ENCODE results near the gene EFNB3. TPM values are rescaled to one million over a fixed set of nuclear protein-coding genes. Genes with fewer than 3 reads are reported as not detected.

The EFNB3 gene
- total RNA-seq, 1 donor from 2014 or later = 5.8 TPM

GRCh38 chr17:7686222-7687071 is 18.6 kb upstream of the EFNB3 start:
- peaks cover 78% of the 10 kb centered on the region for H3K79me2 ChIP-seq (ENCODE audit: low read depth)

GRCh38 chr17:7687072-7687907 is 17.7 kb upstream of the EFNB3 start, which contains the start of gene TP53:
Gene TP53 (minus strand): TSS chr17:7687490. CDS start chr17:7676594, 10,896 bp downstream.
- H3K27me3 Mint-ChIP-seq (ENCODE audit: insufficient read depth, low read depth) = no peaks in the 10 kb centered on the region
- peaks cover 16% of the 10 kb centered on the region for H3K4me1 ChIP-seq
- H2AFZ ChIP-seq (replicated peaks) = peak within 1 kb of the TSS; percentile 45
- peak within 1 kb of the TSS; percentile 91 for H3K4me2 ChIP-seq
- H3K27ac Mint-ChIP-seq = peak within 1 kb of the TSS; percentile 100
- H3K9me3 ChIP-seq (ENCODE audit: low read depth) = no peaks in the 10 kb centered on the region
- TF ChIP-seq CTCF (IDR thresholded peaks at IDR 0.05) = no peak
- TF ChIP-seq EZH2phosphoT487 (IDR thresholded peaks at IDR 0.05) = no peak
- no peak for TF ChIP-seq EZH2 (IDR thresholded peaks at IDR 0.05)
- no peaks in the 10 kb centered on the region for H3K36me3 ChIP-seq
- no peaks in the 10 kb centered on the region for H3K27me3 ChIP-seq
- peak within 1 kb of the TSS; percentile 97 for H3K4me3 Mint-ChIP-seq
- H3K4me1 Mint-ChIP-seq = peaks cover 25% of the 10 kb centered on the region
- peaks cover 70% of the 10 kb centered on the region for H3K79me2 ChIP-seq (ENCODE audit: low read depth)
- H3K9ac ChIP-seq = peak within 1 kb of the TSS; percentile 98
- peak within 1 kb of the TSS; percentile 100 for H3K27ac ChIP-seq
- peak within 1 kb of the TSS; percentile 93 for H3K4me3 ChIP-seq
- no peaks in the 10 kb centered on the region for H4K20me1 ChIP-seq (ENCODE audit: low read depth)
- H3K36me3 Mint-ChIP-seq = peaks cover 11% of the 10 kb centered on the region
- peak; percentile 96 for DNase-seq (ENCODE audit: low spot score)
- no peaks in the 10 kb centered on the region for H3K9me3 Mint-ChIP-seq
- peaks cover 48% of the 10 kb centered on the region for H3F3A ChIP-seq (ENCODE audit: low read depth)

More at GRCh38 chr17:7686222-7687071, 18.6 kb upstream of the EFNB3 start:
- Mint-ChIP-seq H3K27me3 (ENCODE audit: insufficient read depth, low read depth) (no peaks in the 10 kb centered on the region), H3K27ac (peak overlapping the region; percentile 100), H3K36me3 (peaks cover 11% of the 10 kb centered on the region), H3K9me3 (no peaks in the 10 kb centered on the region), H3K4me1 (peaks cover 25% of the 10 kb centered on the region), H3K4me3 (peak overlapping the region; percentile 97)
- DNase-seq (ENCODE audit: low spot score) = peak; percentile 90
- TF ChIP-seq CTCF (IDR thresholded peaks at IDR 0.05) = no peak
- Histone ChIP-seq H3K9me3 (ENCODE audit: low read depth) (no peaks in the 10 kb centered on the region), H3K4me1 (peaks cover 16% of the 10 kb centered on the region), H3F3A (ENCODE audit: low read depth) (peaks cover 50% of the 10 kb centered on the region), H4K20me1 (ENCODE audit: low read depth) (no peaks in the 10 kb centered on the region), H3K4me2 (peak overlapping the region; percentile 87), H3K27ac (peak overlapping the region; percentile 100), H3K27me3 (no peaks in the 10 kb centered on the region), H3K36me3 (no peaks in the 10 kb centered on the region), H3K9ac (peak overlapping the region; percentile 98), H2AFZ (replicated peaks) (peak overlapping the region; percentile 45), H3K4me3 (peak overlapping the region; percentile 75)

- Histone ChIP-seq H3K9ac (peak within 1 kb of the TSS; percentile 98), H3K4me2 (peak within 1 kb of the TSS; percentile 91), H4K20me1 (ENCODE audit: low read depth) (no peaks in the 10 kb centered on the region), H3K27ac (peak within 1 kb of the TSS; percentile 100), H3K79me2 (ENCODE audit: low read depth) (peaks cover 61% of the 10 kb centered on the region), H3K27me3 (no peaks in the 10 kb centered on the region), H3K36me3 (no peaks in the 10 kb centered on the region), H3K4me1 (peaks cover 16% of the 10 kb centered on the region), H3K4me3 (peak within 1 kb of the TSS; percentile 93), H2AFZ (replicated peaks) (peak within 1 kb of the TSS; percentile 74), H3F3A (ENCODE audit: low read depth) (peaks cover 44% of the 10 kb centered on the region), H3K9me3 (ENCODE audit: low read depth) (no peaks in the 10 kb centered on the region)
- Mint-ChIP-seq H3K27ac (peak within 1 kb of the TSS; percentile 100), H3K4me1 (peaks cover 27% of the 10 kb centered on the region), H3K9me3 (no peaks in the 10 kb centered on the region), H3K36me3 (peaks cover 7% of the 10 kb centered on the region), H3K27me3 (ENCODE audit: insufficient read depth, low read depth) (no peaks in the 10 kb centered on the region), H3K4me3 (peak within 1 kb of the TSS; percentile 97)
- TF ChIP-seq CTCF (IDR thresholded peaks at IDR 0.05) (peak; percentile 100), EZH2 (IDR thresholded peaks at IDR 0.05) (no peak), EZH2phosphoT487 (IDR thresholded peaks at IDR 0.05) (no peak)
- DNase-seq (ENCODE audit: low spot score) = peak; percentile 100
Observed at GRCh38 chr17:7687908-7688807, 16.8 kb upstream of the EFNB3 start, which contains the start of gene WRAP53. Gene WRAP53 (plus strand): TSS chr17:7688477. CDS start chr17:7688649, 172 bp downstream.

All from neural progenitor cell (in vitro differentiated cells).